Inferior parietal cortex (tissue), 1 donor: Measurements from ENCODE around the gene CADPS.

Experiments
- DNase-seq: peaks from one replicate; pipeline ENCODE4 v3.0.0-alpha.2; 2016; ENCODE audit errors: extremely low spot score

The CADPS gene

GRCh38 chr3:62873761-62874710, 1.2 kb downstream of the CADPS start:
- peak; percentile 48 for DNase-seq

- no peak for DNase-seq
Observed at GRCh38 chr3:62873451-62873760, 1.8 kb downstream of the CADPS start.

- no peak for DNase-seq
Observed at GRCh38 chr3:62872318-62872717, 2.9 kb downstream of the CADPS start.

- DNase-seq, result no peak
Observed at GRCh38 chr3:62870321-62870720, 4.9 kb downstream of the CADPS start.

- no peak for DNase-seq
Observed at GRCh38 chr3:62863648-62864047, 11.6 kb downstream of the CADPS start.

GRCh38 chr3:62859203-62859791, 15.9 kb downstream of the CADPS start:
- no peak for DNase-seq

GRCh38 chr3:62845996-62846395, 29.2 kb downstream of the CADPS start:
- DNase-seq, result no peak

- no peak for DNase-seq
Observed at GRCh38 chr3:62843508-62843907, 31.7 kb downstream of the CADPS start.

- no peak for DNase-seq
Observed at GRCh38 chr3:62839748-62840147, 35.5 kb downstream of the CADPS start.

- DNase-seq, result no peak
Observed at GRCh38 chr3:62837145-62837787, 38.0 kb downstream of the CADPS start.

GRCh38 chr3:62835554-62836236, 39.5 kb downstream of the CADPS start:
- DNase-seq, result no peak

GRCh38 chr3:62833538-62833937, 41.7 kb downstream of the CADPS start:
- no peak for DNase-seq

- DNase-seq, result no peak
Observed at GRCh38 chr3:62832553-62832952, 42.7 kb downstream of the CADPS start.

GRCh38 chr3:62830727-62831322, 44.4 kb downstream of the CADPS start:
- DNase-seq, result no peak

- DNase-seq, result no peak
Observed at GRCh38 chr3:62827550-62827949, 47.7 kb downstream of the CADPS start.

- DNase-seq, result no peak
Observed at GRCh38 chr3:62824965-62825592, 50.1 kb downstream of the CADPS start.

- DNase-seq, result no peak
Observed at GRCh38 chr3:62823461-62824050, 51.7 kb downstream of the CADPS start.

GRCh38 chr3:62822905-62823304, 52.3 kb downstream of the CADPS start:
- no peak for DNase-seq

GRCh38 chr3:62818347-62818746, 56.9 kb downstream of the CADPS start:
- DNase-seq, result no peak

- DNase-seq, result no peak
Observed at GRCh38 chr3:62817678-62818077, 57.5 kb downstream of the CADPS start.

GRCh38 chr3:62815981-62816380, 59.2 kb downstream of the CADPS start:
- no peak for DNase-seq
